Spleen (tissue), 7 donors: ENCODE results near the gene CEP44.

Experiments used
- CTCF ChIP-seq, 11 experiments: fragments of 200-600 bp in 7 of 11; fragments of 450-650 bp in 4 of 11; sonication (generic) in 4 of 11; IDR thresholded peaks in 8 of 11; conservative IDR thresholded peaks in 3 of 11; 1 replicate in 7 of 11; 2 replicates in 4 of 11; pipeline versions ENCODE4 v1.4.0 to v1.8.0; 2016 to 2021; ENCODE audit warnings: antibody characterized with exemption in 11 of 11, inconsistent platforms in 4 of 11, mild to moderate bottlenecking in 1 of 11
- POLR2A ChIP-seq, 3 donors: fragments of 450-650 bp; IDR thresholded peaks; one replicate each; pipeline ENCODE4 v1.5.1; 2017; ENCODE audit warnings: antibody characterized with exemption in 3 of 3, mild to moderate bottlenecking in 1 of 3
- donor health status: DM: no; HTN: no; CAD: no; lungs with moderate emphysema.
- donor health status: DM: no; HTN: no; CAD: no.
- donor health status: DM: no; HTN: no; CAD: no.

- TF ChIP-seq CTCF (IDR thresholded peaks at IDR 0.05 in 8 of 11, conservative IDR thresholded peaks at IDR 0.05 in 3 of 11) (no peak), POLR2A (IDR thresholded peaks at IDR 0.05) (no peak)
Observed at GRCh38 chr4:174314770-174315169, 31.1 kb downstream of the CEP44 start.
